Measurements from ENCODE around the gene SYT1. TPM values are rescaled to one million over a fixed set of nuclear protein-coding genes. Genes with fewer than 3 reads are reported as not detected.

The SYT1 gene
- total RNA-seq, 1 donor from 2014 or later: 12.3 TPM

DNA sequence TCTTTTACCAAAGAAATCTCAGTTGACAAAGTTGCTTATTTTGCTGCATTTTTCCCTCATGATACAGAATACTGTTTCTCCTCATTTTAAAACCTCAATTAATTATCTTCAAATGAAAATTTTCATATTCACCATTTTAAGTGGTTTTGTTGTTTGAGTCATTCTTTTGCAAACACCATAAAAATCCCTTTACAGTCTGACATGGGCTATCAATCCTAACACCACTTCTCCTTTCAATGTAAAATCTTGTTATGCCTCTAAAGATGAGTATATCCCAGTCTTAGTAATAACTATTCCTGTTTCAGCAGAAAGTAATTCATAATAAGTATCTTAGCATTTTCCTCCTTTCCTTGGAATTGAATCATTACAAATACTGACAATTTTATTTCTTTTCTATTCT, 192.2 kb downstream of the SYT1 start:
- DNase-seq (ENCODE audit: low spot score): no peak

DNA sequence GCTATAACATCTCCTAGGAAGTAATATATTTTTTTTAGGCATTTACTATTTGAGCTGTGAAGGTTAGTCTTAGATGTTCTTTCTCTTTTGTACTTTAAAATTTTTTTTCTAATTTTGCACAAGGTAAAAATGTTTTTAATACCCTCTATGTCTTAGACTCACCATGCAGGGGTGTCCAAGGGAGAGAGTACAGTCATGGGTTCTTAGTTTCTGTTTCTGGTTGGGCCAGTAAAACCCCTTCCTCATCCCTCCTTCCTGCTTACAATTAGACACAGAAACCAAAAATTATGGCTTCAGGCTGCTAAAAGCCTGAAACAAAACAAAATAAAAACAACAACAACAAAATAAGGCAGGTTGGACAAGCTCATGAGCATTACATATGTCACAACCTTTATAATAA, 193.0 kb downstream of the SYT1 start:
- no peak for DNase-seq (ENCODE audit: low spot score)

DNA sequence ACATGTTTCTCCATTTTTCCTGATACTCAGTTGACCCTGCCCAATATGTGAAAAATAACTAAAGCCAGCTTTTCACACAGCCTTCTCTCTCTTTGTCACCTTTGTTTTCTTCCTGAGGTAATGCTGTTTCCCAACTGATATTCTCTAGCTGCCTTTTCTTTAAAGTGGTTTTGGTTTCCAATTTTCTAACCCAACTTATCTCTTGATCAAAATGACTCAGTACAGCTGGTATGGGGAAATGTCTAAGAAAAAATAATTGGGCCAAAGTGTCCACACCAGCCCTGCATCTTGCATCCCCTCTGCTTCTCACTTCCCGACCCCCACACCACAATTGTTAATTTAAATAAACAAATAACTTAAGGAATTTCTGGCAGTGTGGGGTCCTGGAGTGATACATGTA, 193.8 kb downstream of the SYT1 start:
- no peak for DNase-seq (ENCODE audit: low spot score)

DNA sequence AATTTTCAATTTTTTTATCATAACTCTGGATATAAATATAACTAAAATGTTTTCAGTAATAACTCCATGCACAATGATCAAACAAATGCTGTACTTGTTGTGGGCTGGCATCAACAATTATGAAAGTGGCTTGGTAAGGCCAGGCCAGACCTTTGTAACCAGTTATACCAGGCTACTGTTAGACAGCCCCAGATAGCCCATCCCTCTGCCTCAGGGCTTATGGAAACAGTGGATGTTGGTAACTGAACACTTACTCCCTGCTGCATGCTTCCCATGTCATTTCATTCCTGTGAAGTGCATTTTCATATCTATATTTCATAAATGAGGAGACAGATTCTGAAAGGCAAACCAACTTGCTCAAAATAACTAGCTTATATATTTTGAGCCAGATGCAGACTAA, 195.0 kb downstream of the SYT1 start:
- no peak for DNase-seq (ENCODE audit: low spot score)

DNA sequence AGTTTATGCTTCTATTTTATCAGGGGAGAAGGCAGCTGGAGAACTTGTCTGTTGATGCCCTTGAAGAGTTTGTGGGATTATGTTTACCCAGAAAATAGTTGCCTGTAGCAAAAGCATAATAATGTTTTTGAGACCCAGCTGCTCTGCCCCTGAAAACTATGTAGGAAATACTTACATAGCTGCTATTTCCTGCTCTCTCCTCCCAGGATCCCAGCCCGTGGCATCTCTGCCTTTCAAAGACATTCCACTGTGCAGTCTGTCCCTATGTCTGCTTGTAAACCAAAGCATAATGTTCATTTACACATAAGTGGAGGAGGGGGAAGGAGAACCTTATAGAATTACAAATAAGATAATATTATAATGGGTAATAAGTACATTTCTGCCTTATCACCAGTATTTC, 198.7 kb downstream of the SYT1 start:
- DNase-seq (ENCODE audit: low spot score): no peak

DNA sequence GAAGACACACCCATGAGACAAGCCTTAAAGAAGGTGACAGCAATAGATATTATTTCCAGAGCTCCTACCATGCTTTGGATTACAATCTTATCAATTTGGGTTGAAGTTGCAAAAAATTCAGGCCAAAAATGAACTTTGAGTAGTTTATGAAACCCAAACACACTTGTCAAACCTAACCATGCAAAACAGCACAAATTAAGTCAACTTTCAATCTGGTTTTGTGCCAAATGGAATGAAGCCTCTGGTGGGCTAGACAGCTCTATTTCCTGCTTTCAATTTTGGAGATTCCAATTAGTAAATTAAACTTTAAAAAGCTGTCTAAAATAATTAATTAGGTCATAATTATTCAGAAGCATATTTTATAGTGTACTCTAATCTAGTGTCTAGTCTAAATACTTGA, 203.4 kb downstream of the SYT1 start:
- DNase-seq (ENCODE audit: low spot score): no peak

DNA sequence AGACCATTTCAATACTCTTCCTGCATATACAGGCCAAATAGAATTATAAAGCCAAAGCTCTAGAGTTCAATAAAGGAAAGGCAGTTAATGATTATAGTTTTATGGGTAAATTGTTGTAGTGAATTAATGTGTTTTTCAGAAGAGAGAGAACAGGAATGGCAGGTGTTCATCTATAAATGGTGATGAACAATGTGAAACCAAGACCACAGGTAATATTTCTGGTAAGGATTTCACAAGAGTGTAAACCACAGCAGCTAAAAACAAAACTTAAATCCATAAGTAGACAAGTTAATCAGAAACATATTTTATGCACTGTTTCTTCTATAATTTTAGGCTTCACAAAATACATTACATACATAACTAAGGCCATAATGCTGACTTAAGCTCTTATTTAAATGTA, 204.4 kb downstream of the SYT1 start:
- no peak for DNase-seq (ENCODE audit: low spot score)

DNA sequence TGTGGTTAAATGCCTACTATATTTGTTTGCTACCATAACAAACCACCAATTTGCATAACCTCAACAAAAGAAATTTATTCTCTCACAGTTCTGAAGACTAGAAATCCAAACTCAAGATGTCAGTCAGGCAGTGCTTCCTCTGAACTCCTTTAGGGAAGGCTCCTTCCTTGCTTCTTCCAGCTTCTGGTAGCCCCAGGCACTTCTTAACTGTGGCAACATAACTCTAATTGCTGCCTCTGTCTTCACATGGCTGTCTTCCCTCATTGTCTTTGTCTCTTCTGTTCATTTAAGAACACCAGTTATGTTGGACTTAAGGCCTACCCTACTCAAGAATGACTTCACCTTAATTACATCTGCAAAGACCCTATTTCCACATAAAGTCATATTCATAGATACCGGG, 206.9 kb downstream of the SYT1 start:
- DNase-seq (ENCODE audit: low spot score): no peak

DNA sequence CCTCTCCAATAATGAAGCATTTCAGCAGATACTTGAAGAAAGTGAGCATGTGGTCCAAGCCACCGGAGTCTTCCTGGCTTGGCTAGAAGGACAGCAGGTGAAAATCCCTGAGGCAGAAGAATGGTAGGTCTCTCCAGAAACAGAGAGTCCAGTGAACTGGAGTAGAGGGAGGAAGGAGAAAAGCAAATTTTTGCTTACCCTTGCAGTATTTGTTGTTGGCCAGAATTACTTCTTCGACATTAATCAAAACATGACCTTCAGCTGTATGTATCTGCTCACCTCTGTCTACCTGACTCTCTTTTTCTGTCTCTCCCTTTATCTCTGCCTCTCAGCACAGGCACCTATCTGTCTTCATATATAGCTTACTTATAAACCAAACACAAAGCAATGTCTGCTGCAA, 208.9 kb downstream of the SYT1 start:
- no peak for DNase-seq (ENCODE audit: low spot score)

DNA sequence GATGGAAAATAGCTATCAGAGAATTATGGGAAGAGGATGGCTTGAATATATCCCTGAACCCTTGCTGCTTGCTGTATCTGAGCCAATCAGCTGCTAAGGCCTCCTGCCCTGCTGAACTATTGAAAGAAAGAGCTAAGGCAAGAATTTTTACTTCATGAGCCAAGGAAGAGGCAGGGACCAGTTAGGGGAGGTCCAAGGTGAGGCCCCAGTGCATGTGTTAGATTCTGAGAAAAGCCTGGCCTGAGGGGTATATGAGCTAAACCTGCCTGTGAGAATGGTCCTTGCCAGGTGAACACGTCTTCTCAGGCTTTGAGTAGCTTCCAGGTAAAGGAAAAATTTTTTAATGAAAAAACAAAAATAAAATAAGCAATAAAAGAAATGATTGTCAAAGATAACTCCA, 218.0 kb downstream of the SYT1 start:
- DNase-seq (ENCODE audit: low spot score): no peak

DNA sequence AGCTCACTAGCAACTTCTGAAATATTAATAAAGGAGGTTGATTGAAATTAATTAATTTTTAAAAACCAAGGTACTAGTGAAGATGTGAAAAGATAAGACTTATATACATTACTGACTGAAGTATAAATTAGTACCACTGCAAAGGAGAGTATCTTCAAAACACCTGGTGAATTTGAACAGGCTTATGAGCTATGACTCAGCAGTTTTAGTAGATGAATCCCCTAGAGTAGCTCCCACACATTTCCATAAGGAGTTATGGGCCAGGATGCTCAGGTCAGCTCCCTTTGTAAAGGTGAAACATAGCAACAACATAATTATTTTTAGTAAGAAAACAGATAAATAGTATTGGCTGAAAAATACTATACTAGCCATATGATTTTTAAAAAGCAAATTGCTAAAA, 218.6 kb downstream of the SYT1 start:
- DNase-seq (ENCODE audit: low spot score): no peak

DNA sequence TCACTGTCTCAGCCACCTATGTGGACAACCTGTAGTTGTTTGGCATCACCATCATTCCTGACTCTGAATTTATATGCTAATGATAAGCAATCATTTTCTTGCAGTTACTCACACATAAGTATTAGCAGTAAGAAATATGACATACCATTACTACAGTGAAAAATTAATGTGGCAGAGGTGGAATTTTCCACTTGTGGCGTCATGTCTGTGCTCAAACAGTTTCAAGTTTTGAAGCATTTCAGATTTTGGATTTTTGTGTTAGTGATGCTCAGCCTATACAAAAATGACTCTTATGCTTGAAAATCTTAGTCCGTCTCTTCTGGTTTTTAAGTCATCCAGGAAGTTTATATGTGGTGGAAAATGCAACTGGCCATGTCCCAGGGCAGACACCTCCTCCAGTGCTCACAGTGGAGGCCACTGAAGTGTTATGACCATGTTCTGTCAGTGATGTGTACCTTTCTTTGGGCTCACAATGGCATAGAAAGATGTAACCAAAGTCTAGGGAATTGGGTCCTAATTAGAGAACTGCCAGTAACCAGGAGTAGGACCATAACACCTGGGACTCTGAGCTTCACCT, 220.6 kb downstream of the SYT1 start:
- DNase-seq (ENCODE audit: low spot score): no peak

DNA sequence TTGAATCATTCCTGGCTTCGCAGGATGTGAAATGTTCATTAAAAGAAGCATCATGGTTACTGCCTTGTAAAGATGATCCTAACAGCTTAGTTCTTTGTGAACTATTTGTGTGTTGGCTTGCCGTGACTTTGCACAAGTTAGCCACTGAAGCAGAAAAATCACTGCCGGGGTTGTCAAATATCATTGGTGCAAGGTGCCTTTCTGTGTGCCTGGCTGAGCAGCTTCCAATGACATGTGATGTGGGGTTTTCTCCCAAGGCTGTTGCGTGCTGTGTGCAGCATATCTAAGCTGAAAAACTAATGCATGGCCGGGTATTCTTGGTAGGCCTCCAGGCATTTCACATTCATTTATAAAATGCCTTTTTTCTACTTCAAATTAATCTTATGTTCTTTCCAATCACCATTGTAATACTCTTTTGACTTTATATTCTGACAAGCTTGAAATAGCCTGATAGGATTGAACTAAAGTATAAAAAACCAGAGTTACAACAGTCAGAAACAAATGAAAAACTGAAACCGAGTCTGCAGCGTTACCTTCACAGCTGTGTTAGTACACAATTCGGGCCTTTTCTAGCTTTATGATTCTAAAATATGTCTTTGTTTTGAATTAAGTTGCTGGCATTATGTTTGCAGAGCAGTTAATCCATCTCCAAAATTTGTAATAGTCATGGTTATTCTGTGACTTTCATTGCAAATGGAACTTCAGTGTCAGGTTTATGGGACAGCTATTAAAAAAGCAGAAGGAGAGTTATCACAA, 222.1 kb downstream of the SYT1 start:
- DNase-seq (ENCODE audit: low spot score): no peak

DNA sequence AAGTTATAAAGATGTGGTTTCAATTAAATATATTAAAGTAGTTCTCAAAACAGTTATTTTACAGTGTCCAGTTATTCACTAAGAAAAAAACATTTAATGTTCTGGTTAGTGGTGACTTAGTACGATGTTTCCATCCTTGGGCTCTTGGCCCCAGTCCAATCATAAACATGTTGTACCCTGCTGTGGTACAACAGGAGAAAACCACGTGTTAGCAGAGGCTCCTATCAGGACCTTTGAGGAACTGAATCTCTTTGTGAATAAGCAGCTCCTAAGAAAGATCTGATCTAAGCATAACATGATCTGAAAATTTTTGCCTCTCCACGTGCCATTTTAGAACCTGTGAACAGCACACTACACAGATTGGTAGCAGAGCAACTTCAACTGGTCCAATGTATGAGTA, 234.0 kb downstream of the SYT1 start:
- DNase-seq (ENCODE audit: low spot score): no peak

DNA sequence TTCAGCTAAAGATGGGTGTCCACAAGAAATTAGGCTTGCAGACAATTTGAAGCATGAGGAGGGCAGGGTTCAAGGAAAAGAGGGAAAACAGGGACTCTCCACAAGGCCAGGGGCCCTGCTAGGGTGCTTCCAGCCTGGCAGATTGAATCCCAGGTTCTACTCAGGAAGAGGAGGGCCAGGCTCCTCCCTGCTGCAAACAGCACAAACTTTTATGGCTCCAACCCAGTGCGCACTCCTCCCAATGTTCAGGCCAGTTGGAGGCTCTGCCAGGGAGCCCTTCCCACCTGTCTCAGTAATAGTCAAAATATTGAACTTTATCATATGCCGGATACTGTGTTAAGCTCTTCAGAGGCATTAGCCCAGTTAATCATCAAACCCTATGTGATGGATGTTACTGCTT, 244.4 kb downstream of the SYT1 start:
- no peak for DNase-seq (ENCODE audit: low spot score)

DNA sequence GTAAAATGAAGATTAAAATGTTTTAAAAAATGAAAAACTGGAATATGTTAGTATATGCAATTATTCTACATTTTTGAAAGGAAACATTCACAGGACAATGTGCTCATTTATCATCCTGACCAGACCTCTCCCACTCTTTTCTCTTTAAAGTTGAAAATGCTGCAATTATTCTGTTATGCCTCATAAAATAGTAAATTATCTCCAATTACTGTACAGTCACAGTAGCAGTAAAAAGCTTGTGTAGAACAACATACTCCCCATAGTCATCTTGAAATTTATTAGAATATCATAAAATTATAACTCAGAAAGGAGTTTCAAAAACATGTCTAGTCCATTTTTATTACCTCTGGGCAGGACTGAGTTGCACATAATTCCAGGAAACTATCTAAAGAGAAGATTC, 250.3 kb downstream of the SYT1 start:
- DNase-seq (ENCODE audit: low spot score): no peak

DNA sequence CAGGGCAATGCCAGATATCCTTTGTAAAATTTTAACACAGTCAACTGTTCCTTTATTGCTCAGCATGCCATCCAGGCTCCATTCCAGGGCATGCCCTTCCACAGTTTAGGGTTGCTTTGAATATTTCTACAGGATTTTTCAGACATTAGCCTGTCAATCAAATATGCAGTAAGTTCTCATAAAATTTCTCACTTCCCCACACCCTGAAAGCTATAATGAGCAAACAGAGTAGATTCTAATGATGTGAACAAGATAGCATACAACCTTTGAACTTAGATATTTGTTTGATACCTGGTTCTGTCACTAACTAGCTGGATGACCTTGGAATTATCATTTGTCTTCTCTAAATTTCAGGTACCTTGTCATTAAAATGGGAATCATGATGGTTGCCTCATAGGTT, 251.2 kb downstream of the SYT1 start:
- no peak for DNase-seq (ENCODE audit: low spot score)

DNA sequence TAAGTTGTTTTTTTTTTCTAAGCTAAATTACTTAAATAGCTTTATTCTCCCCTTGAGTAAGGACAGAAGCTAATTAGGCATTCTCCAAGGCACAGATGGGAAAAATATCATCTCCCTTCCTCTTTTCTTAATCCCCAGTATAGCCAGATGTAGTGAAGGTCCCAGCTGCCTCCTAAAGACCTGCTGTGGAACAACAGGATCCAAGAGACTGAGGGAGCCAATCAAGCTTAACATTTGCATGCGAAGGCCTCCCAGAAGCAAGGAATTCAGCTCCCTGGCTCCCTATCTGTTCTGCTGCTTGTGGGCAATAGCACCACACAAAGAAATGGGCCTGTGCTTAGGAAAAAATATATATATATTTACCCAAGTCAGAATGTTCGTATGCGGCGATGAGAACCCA, 255.2 kb downstream of the SYT1 start:
- DNase-seq (ENCODE audit: low spot score): no peak

DNA sequence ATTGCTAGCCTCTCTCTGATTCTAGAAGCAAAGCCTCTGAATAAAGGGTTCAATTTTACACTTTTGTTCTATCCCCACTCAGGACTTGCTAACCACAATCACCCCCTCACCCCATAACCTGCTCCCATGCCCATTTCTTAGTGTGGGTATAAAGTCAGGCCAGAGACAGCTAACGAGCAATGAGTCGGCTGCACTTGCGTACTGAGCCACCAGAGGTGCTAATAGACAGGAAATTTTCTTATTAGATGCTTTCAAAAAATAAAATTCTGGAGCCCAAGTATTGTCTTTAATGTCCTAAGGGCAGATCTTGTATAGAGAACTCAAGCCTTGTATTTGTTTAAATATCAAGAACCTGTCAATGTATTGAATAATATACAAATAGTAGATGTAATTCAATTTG, 256.9 kb downstream of the SYT1 start:
- no peak for DNase-seq (ENCODE audit: low spot score)

DNA sequence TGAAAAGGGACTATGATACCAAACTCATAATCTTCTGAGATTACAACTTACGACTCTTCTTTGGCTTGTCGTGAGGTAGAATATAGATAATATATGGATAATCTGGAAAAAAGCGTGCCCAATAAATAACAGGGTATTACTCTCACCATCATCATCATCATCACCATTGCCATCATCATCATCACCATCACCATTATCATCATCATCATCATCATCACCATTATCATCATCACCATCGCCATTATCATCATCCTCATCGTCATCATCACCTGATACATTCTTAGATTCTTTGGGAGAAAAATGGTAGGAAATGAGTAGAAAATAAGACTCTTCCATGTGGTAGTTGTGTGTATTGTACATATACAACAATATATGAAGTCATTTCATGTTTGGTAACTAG, 259.8 kb downstream of the SYT1 start:
- no peak for DNase-seq (ENCODE audit: low spot score)

DNA sequence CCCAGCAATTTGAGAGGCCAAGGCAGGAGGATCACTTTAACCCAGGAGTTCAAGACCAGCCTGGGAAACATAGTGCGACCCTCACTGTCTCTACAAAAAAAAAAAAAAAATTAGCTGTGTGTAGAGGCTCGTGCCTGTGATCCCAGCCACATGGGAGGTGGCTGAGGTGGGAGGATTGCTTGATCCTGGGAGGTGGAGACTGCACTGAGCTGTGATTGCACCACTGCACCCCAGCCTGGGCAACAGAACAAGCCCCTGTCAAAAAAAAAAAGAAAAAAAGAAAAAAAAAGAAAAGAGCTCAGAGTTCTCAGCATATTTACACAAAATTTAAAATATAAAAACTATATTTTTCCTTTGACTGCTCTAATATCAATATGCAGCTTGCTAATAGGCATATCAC, 260.8 kb downstream of the SYT1 start:
- no peak for DNase-seq (ENCODE audit: low spot score)

DNA sequence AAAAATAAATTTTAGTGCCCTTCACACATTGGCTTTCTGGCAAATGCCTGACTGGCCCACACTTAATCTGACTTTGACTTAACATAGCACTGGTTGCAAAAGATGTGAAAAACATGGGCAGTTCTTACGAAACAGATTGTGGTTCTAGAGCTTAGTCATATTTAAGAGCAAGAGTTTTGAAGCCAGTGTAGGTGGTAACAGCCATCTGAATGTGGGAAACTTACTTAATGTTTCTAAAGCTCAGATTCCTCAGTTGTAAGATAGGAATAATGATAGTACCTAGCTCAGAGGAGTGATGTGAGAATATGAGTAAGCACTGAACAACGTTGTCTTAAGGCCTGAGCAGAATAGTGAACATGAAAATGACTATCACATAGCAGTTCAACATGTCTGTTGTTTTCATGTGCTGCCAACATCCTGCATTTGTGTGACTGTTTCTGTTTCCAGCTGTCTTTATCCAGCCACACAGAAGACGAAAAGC, 262.7 kb downstream of the SYT1 start:
- DNase-seq (ENCODE audit: low spot score): no peak

DNA sequence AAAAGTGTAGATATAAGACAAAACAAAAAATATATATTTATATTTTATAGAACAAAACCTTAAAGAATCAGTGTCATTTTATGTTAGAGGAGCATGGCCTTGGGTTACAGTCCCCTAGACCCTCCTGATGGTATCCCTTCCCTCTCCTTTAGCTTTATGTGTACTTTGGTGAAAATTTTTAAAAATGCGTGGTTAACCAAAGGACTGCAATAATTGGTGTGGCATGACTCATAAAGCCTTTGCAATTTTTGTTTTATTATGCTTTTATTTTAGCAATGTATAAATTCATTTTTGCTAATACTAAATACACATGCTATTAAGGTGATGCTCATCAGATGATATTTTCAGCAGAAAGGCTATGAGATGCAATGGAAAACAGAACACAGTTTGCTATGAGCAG, 264.4 kb downstream of the SYT1 start:
- DNase-seq (ENCODE audit: low spot score): no peak

DNA sequence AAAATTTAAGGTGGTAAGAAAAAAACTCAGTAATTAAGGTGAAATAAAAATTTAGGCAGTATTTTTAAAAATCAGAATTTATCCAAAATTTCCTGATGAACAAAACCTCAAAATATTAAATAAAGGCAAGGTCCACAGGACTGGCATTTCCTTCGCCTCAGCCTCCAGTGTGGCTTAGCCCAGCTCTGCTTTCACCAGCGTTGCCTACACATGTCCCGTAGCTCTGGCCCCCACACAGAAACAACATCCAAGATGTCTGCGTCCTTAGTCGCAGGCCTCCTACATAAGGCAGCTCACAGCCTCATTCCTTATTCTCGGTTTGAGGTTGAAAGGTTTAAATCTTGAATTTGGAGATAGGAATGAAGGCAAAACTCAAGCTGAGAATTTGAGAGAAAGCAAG, 274.3 kb downstream of the SYT1 start:
- no peak for DNase-seq (ENCODE audit: low spot score)
